ENCODE data around the gene STIM2.
A peak's percentile ranks its signal among the peaks of the same experiment; 100 is the strongest.

STIM2 gene

DNA sequence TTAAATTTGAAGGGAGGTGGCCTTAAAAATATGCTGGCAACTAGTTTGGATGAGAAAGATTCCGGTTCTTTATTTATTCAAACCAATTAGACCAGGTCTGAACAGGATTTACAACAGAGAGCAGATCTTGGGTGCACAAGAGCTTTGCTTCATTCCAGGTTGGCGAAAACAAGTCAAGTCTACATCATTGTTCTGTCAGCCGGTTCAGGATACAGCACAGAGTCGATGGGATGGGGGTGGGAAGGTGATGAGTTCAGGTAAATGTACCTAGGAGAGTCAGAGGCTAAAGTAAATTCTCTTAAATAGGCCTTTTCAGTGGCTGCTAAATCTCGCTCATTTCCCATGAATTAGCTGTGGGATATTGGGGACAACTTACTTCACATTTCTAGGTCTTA, 882 bp upstream of the STIM2 start:
- Histone ChIP-seq H3K9me3 (ENCODE audit: low read depth, low read length) (no peaks in the 10 kb centered on the region), H3K9ac (ENCODE audit: insufficient read length) (peak overlapping the region; percentile 47), H3K4me3 (peak overlapping the region; percentile 86), H3K36me3 (ENCODE audit: insufficient read depth, low read length) (no peaks in the 10 kb centered on the region), H3K27ac (peak overlapping the region; percentile 46; the same call in 1 of the 2 replicates)
- TF ChIP-seq EZH2 (IDR thresholded peaks at IDR 0.05), result no peak
- no peak for TF ChIP-seq FOXP2 (optimal IDR thresholded peaks at IDR 0.05; ENCODE audit: control extremely low read depth, extremely low read length, insufficient read depth)
- TF ChIP-seq POLR2AphosphoS5 (IDR thresholded peaks at IDR 0.05; ENCODE audit: borderline replicate concordance, low read depth, low read length), result no peak
- DNase-seq (ENCODE audit: low read depth, low spot score), result no peak

- TF ChIP-seq EZH2 (IDR thresholded peaks at IDR 0.05) (no peak), POLR2AphosphoS5 (IDR thresholded peaks at IDR 0.05; ENCODE audit: borderline replicate concordance, low read depth, low read length) (no peak), FOXP2 (optimal IDR thresholded peaks at IDR 0.05; ENCODE audit: control extremely low read depth, extremely low read length, insufficient read depth) (no peak)
- no peaks in the 10 kb centered on the region for H3K36me3 ChIP-seq (ENCODE audit: insufficient read depth, low read length)
- H3K27ac ChIP-seq, result no peak overlapping the region; the same call in 1 of the 2 replicates
- H3K9ac ChIP-seq (ENCODE audit: insufficient read length), result no peak overlapping the region
- H3K9me3 ChIP-seq (ENCODE audit: low read depth, low read length), result no peaks in the 10 kb centered on the region
- H3K4me3 ChIP-seq, result peak overlapping the region; percentile 86
- DNase-seq (ENCODE audit: low read depth, low spot score), result no peak
Observed at GRCh38 chr4:26860922-26861433, 337 bp downstream of the STIM2 start.

DNA sequence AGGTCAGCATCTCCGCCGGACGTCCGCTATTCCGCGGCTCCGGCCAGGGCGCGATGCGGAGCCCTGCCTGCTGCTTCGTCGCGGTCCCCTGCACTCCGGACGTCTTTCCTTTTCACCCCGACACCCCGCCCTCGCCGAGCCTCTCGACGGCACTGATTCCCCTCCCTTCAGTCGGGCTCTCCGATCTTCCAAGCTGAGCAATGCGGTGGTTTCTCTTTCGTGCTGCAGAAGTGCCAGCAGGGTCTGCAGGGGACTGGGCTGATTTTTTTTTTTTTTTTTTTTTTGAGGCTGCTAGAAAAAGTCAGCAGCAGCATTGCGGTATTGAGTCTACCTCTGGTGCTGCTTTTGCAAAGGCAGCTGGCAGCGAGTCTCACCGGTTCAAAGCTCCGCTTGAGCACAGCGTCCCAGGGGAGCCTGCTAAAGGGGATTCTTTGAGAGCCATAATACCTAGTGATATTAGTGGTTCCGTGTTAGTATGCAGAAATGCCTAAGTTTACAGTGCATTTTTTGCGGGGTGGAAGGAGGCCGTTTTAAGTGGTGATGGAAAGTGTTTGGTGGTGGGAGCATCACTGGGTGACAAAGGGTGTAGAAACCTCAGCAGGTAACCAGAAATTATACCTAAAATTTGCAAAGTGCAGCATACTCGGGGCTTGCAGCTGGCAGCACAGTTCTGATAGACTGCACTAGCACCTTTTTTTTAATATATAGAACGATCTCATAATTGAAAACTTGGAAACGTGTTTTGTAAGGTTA, 969 bp downstream of the STIM2 start:
- Histone ChIP-seq H3K9me3 (ENCODE audit: low read depth, low read length) (no peaks in the 10 kb centered on the region), H3K27ac (no peak overlapping the region), H3K9ac (ENCODE audit: insufficient read length) (no peak overlapping the region), H3K4me3 (peak overlapping the region; percentile 86), H3K36me3 (ENCODE audit: insufficient read depth, low read length) (no peaks in the 10 kb centered on the region)
- no peak for TF ChIP-seq EZH2 (IDR thresholded peaks at IDR 0.05)
- no peak for TF ChIP-seq POLR2AphosphoS5 (IDR thresholded peaks at IDR 0.05; ENCODE audit: borderline replicate concordance, low read depth, low read length)
- no peak for TF ChIP-seq FOXP2 (optimal IDR thresholded peaks at IDR 0.05; ENCODE audit: control extremely low read depth, extremely low read length, insufficient read depth)
- DNase-seq (ENCODE audit: low read depth, low spot score), result no peak

- no peak overlapping the region for H3K9ac ChIP-seq (ENCODE audit: insufficient read length)
- H3K4me3 ChIP-seq, result peak overlapping the region; percentile 86
- H3K36me3 ChIP-seq (ENCODE audit: insufficient read depth, low read length), result no peaks in the 10 kb centered on the region
- TF ChIP-seq POLR2AphosphoS5 (IDR thresholded peaks at IDR 0.05; ENCODE audit: borderline replicate concordance, low read depth, low read length) (no peak), EZH2 (IDR thresholded peaks at IDR 0.05) (no peak), FOXP2 (optimal IDR thresholded peaks at IDR 0.05; ENCODE audit: control extremely low read depth, extremely low read length, insufficient read depth) (no peak)
- H3K9me3 ChIP-seq (ENCODE audit: low read depth, low read length), result no peaks in the 10 kb centered on the region
- DNase-seq (ENCODE audit: low read depth, low spot score), result no peak
- no peak overlapping the region for H3K27ac ChIP-seq
Observed at GRCh38 chr4:26862381-26862915, 1.8 kb downstream of the STIM2 start.

- TF ChIP-seq EZH2 (IDR thresholded peaks at IDR 0.05) (no peak), POLR2AphosphoS5 (IDR thresholded peaks at IDR 0.05; ENCODE audit: borderline replicate concordance, low read depth, low read length) (no peak), FOXP2 (optimal IDR thresholded peaks at IDR 0.05; ENCODE audit: control extremely low read depth, extremely low read length, insufficient read depth) (no peak)
- no peaks in the 10 kb centered on the region for H3K9me3 ChIP-seq (ENCODE audit: low read depth, low read length)
- H3K4me3 ChIP-seq, result no peak overlapping the region
- no peaks in the 10 kb centered on the region for H3K36me3 ChIP-seq (ENCODE audit: insufficient read depth, low read length)
- H3K27ac ChIP-seq, result no peak overlapping the region
- DNase-seq (ENCODE audit: low read depth, low spot score), result no peak
- no peak overlapping the region for H3K9ac ChIP-seq (ENCODE audit: insufficient read length)
Observed at GRCh38 chr4:26863512-26863911, 2.9 kb downstream of the STIM2 start.

DNA sequence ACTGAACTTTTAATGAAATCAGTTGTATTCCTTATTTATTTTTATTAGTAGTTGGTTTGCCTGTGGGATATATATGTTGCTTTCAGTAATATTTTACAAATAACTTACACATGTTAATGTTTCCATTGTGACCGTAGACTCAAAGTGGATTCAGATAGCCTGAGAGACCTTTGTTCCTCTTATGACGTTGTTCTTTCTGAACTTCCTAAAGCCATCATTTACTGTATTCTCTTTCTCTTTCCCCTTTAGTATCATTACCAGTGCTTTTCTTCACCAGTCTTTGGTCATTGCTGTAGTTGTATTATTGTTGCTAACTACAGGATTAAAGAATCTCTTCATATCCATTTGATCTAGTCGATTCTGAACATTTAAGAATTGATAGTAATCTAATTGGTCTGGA, 4.3 kb downstream of the STIM2 start:
- H3K9me3 ChIP-seq (ENCODE audit: low read depth, low read length), result no peaks in the 10 kb centered on the region
- no peak overlapping the region for H3K4me3 ChIP-seq
- no peak for DNase-seq (ENCODE audit: low read depth, low spot score)
- no peaks in the 10 kb centered on the region for H3K36me3 ChIP-seq (ENCODE audit: insufficient read depth, low read length)
- no peak for TF ChIP-seq POLR2AphosphoS5 (IDR thresholded peaks at IDR 0.05; ENCODE audit: borderline replicate concordance, low read depth, low read length)
- H3K9ac ChIP-seq (ENCODE audit: insufficient read length), result no peak overlapping the region
- H3K27ac ChIP-seq, result no peak overlapping the region

GRCh38 chr4:26866203-26866602, 5.6 kb downstream of the STIM2 start:
- Histone ChIP-seq H3K4me3 (no peak overlapping the region), H3K9ac (ENCODE audit: insufficient read length) (no peak overlapping the region), H3K27ac (no peak overlapping the region), H3K9me3 (ENCODE audit: low read depth, low read length) (no peaks in the 10 kb centered on the region), H3K36me3 (ENCODE audit: insufficient read depth, low read length) (no peaks in the 10 kb centered on the region)
- DNase-seq (ENCODE audit: low read depth, low spot score), result no peak
- TF ChIP-seq POLR2AphosphoS5 (IDR thresholded peaks at IDR 0.05; ENCODE audit: borderline replicate concordance, low read depth, low read length), result no peak
- no peak for TF ChIP-seq EZH2 (IDR thresholded peaks at IDR 0.05)
- no peak for TF ChIP-seq FOXP2 (optimal IDR thresholded peaks at IDR 0.05; ENCODE audit: control extremely low read depth, extremely low read length, insufficient read depth)

GRCh38 chr4:26866781-26867180, 6.1 kb downstream of the STIM2 start:
- TF ChIP-seq EZH2 (IDR thresholded peaks at IDR 0.05) (no peak), POLR2AphosphoS5 (IDR thresholded peaks at IDR 0.05; ENCODE audit: borderline replicate concordance, low read depth, low read length) (no peak), FOXP2 (optimal IDR thresholded peaks at IDR 0.05; ENCODE audit: control extremely low read depth, extremely low read length, insufficient read depth) (no peak)
- Histone ChIP-seq H3K27ac (no peak overlapping the region), H3K9ac (ENCODE audit: insufficient read length) (no peak overlapping the region), H3K4me3 (no peak overlapping the region), H3K36me3 (ENCODE audit: insufficient read depth, low read length) (no peaks in the 10 kb centered on the region), H3K9me3 (ENCODE audit: low read depth, low read length) (no peaks in the 10 kb centered on the region)
- no peak for DNase-seq (ENCODE audit: low read depth, low spot score)

All from SK-N-MC (cell line).